Measurements from ENCODE around the gene ATF6. TPM values are rescaled to one million over a fixed set of nuclear protein-coding genes. Genes with fewer than 3 reads are reported as not detected.

The ATF6 gene
- total and polyA plus RNA-seq, 9 of the 15 experiments (the other 6 are each of a cell fraction or from before 2014, with no cell fraction given) = 11.7 to 32.4 (median 20.4) TPM

GRCh38 chr1:161727256-161727924 lies 38.7 kb upstream of the ATF6 start (continued):
- no peak; the same call in 1 of the 2 replicates for TF ChIP-seq ZBTB40 (IDR thresholded peaks at IDR 0.05)
- no peak for TF ChIP-seq ZBTB40 (CRISPR knock-in tag; IDR thresholded peaks at IDR 0.05)
- no peak for TF ChIP-seq ZNF121 (CRISPR knock-in tag; conservative IDR thresholded peaks at IDR 0.05)
- TF ChIP-seq ZNF507 (tag; conservative IDR thresholded peaks at IDR 0.05) = no peak
- TF ChIP-seq KDM5B (IDR thresholded peaks at IDR 0.05; ENCODE audit: insufficient replicate concordance, low read depth, low read length) = peak; percentile 66
- no peak for TF ChIP-seq E2F1 (CRISPR knock-in tag; IDR thresholded peaks at IDR 0.05)
- TF ChIP-seq E2F5 (CRISPR knock-in tag; IDR thresholded peaks at IDR 0.05) = 0 out of 2 replicates have a peak, but pooled peaks have one; percentile 48
- TF ChIP-seq POLR2A (conservative IDR thresholded peaks at IDR 0.05) = peak; percentile 85
- no peak for TF ChIP-seq ZNF766 (CRISPR knock-in tag; conservative IDR thresholded peaks at IDR 0.05)
- no peak for TF ChIP-seq HMBOX1 (IDR thresholded peaks at IDR 0.05)
- no peak for TF ChIP-seq ELF1 (tag; IDR thresholded peaks at IDR 0.05)
- no peak for TF ChIP-seq CTCFL (IDR thresholded peaks at IDR 0.05; ENCODE audit: borderline replicate concordance, insufficient read depth, low read depth, low read length, poor library complexity, severe bottlenecking)
- no peak for TF ChIP-seq ZEB2 (IDR thresholded peaks at IDR 0.05)
- no peak for TF ChIP-seq STAT5B (CRISPR knock-in tag; IDR thresholded peaks at IDR 0.05)
